Esophagus (tissue), 2 donors: ENCODE measurements around the gene DDIAS. TPM values are rescaled to one million over a fixed set of nuclear protein-coding genes. Genes with fewer than 3 reads are reported as not detected.
"Not testable (repeated sequence)": the region's sequence is repeated elsewhere in the genome, so short reads cannot be mapped to it uniquely, and the experiment has no call there.

Experiments used
- H3K27ac ChIP-seq, 2 donors: one replicate each; pipeline ENCODE4 v1.5.1; 2013; ENCODE audit warnings: low read depth in 2 of 2, mild to moderate bottlenecking in 2 of 2, inconsistent platforms in 1 of 2, low read length in 1 of 2, moderate library complexity in 1 of 2
- H3K27me3 ChIP-seq, 2 donors: one replicate each; pipeline ENCODE4 v1.6.1; 2013; ENCODE audit warnings: low read length in 2 of 2, control low read depth in 1 of 2, mild to moderate bottlenecking in 1 of 2; ENCODE audit not compliant: insufficient read depth in 2 of 2, control insufficient read depth in 1 of 2
- H3K36me3 ChIP-seq, 2 donors: one replicate each; pipeline ENCODE4 v1.6.1; 2013; ENCODE audit warnings: low read length in 1 of 2; ENCODE audit not compliant: control insufficient read depth in 2 of 2, insufficient read depth in 2 of 2
- H3K4me1 ChIP-seq, 2 donors: one replicate each; pipeline ENCODE4 v1.6.1; 2013; ENCODE audit warnings: low read length in 1 of 2; ENCODE audit not compliant: control insufficient read depth in 2 of 2, insufficient read depth in 2 of 2
- H3K4me3 ChIP-seq, 2 donors: one replicate each; pipeline ENCODE4 v1.5.1; 2013; ENCODE audit warnings: low read length in 2 of 2, mild to moderate bottlenecking in 2 of 2, low read depth in 1 of 2, moderate library complexity in 1 of 2
- H3K9me3 ChIP-seq, 2 donors: one replicate each; pipeline ENCODE4 v1.6.1; 2013; ENCODE audit warnings: mild to moderate bottlenecking in 2 of 2, low read depth in 1 of 2, low read length in 1 of 2, moderate library complexity in 1 of 2; ENCODE audit not compliant: control insufficient read depth in 2 of 2, insufficient read depth in 1 of 2
- WGBS, 2 donors: extraction: QIAGEN DNeasy Blood & Tissue Kit; methylation state at CpG; one replicate each; pipeline ENCODE4 v1.1.7; 2013; 5-methylcytosine and 5-hydroxymethylcytosine counted together
- polyA plus RNA-seq, 2 donors: library from polyadenylated mRNA; stranded (reverse); fragments of 200-250 nt; gene quantifications; one replicate each; pipeline ENCODE4 v1.2.3, GENCODE V29; 2013
- donor health status: healthy with polysubstance abuse.
- donor health status: Bipolar disorder and iron deficiency.

Gene DDIAS, protein sequence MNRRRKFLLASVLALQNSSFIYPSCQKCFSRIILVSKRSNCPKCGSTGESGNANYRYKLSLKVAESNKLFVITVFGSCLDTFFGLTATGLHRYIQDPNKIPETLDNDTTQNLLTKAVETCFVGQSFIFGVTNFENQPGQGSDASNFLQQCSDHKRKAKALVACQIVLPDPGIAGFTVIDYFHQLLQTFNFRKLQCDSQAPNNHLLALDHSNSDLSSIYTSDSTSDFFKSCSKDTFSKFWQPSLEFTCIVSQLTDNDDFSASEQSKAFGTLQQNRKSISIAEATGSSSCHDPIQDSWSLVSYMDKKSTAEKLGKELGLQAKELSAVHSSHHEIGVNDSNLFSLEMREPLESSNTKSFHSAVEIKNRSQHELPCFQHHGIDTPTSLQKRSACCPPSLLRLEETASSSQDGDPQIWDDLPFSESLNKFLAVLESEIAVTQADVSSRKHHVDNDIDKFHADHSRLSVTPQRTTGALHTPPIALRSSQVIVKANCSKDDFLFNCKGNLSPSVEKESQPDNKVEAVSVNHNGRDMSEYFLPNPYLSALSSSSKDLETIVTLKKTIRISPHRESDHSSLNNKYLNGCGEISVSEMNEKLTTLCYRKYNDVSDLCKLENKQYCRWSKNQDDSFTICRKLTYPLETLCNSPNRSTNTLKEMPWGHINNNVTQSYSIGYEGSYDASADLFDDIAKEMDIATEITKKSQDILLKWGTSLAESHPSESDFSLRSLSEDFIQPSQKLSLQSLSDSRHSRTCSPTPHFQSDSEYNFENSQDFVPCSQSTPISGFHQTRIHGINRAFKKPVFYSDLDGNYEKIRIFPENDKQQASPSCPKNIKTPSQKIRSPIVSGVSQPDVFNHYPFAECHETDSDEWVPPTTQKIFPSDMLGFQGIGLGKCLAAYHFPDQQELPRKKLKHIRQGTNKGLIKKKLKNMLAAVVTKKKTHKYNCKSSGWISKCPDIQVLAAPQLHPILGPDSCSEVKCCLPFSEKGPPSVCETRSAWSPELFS
- 1 to 10 TPM in 1 of 2 donors, under 1 TPM in 1; 0.92 to 2.5 TPM for polyA plus RNA-seq

GRCh38 chr11:82901165-82901921, at the start of gene DDIAS:
DDIAS (plus strand) TSS chr11:82901736; CDS start chr11:82914739, 13,003 bp downstream.
- H3K27ac ChIP-seq: peak within 1 kb of the TSS; percentile 96 to 99
- H3K4me3 ChIP-seq: peak within 1 kb of the TSS; percentile 82 to 90
- H3K36me3 ChIP-seq: no peaks in the 10 kb centered on the region
- WGBS, 2 donors: 0 to 1% methylated on average over 44 to 49 of the region's 49 CpGs
- peaks cover 0 to 2% of the 10 kb centered on the region in 2 donors for H3K4me1 ChIP-seq
- no peaks in the 10 kb centered on the region for H3K27me3 ChIP-seq
- H3K9me3 ChIP-seq: no peaks in the 10 kb centered on the region

- H3K4me3 ChIP-seq: no peak overlapping the region
- no peaks in the 10 kb centered on the region for H3K27me3 ChIP-seq
- H3K27ac ChIP-seq: no peak overlapping the region
- H3K36me3 ChIP-seq: no peaks in the 10 kb centered on the region
- H3K9me3 ChIP-seq: no peaks in the 10 kb centered on the region
- H3K4me1 ChIP-seq: no peaks in the 10 kb centered on the region
Measured at GRCh38 chr11:82854242-82854641, 47.3 kb upstream of the DDIAS start.

DNA sequence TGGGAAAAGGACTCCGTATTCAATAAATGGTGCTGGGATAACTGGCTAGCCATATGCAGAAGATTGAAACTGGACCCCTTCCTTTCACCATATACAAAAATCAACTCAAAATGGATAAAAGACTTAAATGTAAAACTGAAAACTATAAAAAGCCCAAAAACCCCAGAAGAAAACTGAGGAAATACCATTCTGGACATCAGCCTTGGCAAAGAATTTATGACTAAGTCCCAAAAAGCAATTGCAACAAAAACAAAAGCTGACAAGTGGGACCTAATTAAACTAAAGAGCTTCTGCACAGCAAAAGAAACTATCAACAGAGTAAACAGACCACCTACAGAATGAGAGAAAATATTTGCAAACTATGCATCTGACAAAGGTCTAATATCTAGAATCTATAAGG, 46.6 kb upstream of the DDIAS start:
- WGBS, 2 donors: 98 to 100% methylated on average over 1 of the region's 1 CpG
- not testable (repeated sequence) for H3K9me3 ChIP-seq, H3K27me3 ChIP-seq

DNA sequence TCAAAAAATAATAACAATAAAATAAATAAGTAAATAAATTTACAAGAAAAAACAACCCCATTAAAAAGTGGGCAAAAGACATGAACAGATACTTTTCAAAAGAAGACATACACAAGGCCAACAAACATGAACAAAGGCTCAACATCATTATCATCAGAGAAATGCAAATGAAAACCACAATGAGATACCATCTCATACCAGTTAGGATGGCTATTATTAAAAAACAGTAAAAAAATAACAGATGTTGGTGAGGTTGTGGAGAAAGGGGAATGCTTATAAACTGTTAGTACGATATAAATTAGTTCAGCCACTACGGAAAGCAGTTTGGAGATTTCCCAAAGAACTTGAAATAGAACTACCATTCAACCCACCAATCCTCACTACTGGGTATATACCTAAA, 45.9 kb upstream of the DDIAS start:
- Histone ChIP-seq H3K27me3 (no peaks in the 10 kb centered on the region), H3K4me3 (no peak overlapping the region), H3K27ac (no peak overlapping the region), H3K4me1 (no peaks in the 10 kb centered on the region), H3K36me3 (no peaks in the 10 kb centered on the region), H3K9me3 (no peaks in the 10 kb centered on the region)
- 96 to 98% methylated on average over 2 of the region's 2 CpGs for WGBS, 2 donors

More for the DNA sequence above, 46.6 kb upstream of the DDIAS start:
- H3K36me3 ChIP-seq, H3K27ac ChIP-seq, H3K4me3 ChIP-seq, H3K4me1 ChIP-seq: not testable (repeated sequence)

DNA sequence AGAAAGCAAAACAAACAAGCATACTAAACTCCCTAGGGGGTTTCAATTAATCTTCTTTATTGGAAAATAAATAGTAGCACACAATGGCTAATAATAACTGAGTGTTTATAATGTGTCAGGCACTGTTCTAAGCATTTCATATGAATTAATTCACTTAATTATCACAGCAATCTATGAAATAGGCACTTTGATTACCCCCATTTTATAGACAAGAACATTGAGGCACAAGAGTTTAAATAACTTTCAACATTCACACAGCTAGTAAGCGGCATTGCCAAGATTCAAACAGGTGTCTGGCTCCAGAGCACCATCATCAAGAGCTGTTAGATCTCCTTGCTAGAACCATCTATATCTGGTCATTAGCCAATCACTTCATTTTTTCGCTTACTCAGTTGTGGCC, 44.4 kb upstream of the DDIAS start:
- WGBS, 2 donors: 96 to 98% methylated on average over 2 of the region's 2 CpGs
- Histone ChIP-seq H3K27me3 (no peaks in the 10 kb centered on the region), H3K36me3 (no peaks in the 10 kb centered on the region), H3K9me3 (no peaks in the 10 kb centered on the region), H3K27ac (no peak overlapping the region), H3K4me1 (no peaks in the 10 kb centered on the region), H3K4me3 (no peak overlapping the region)

GRCh38 chr11:82858133-82858532, 43.4 kb upstream of the DDIAS start:
- H3K4me3 ChIP-seq: no peak overlapping the region
- H3K9me3 ChIP-seq: no peaks in the 10 kb centered on the region
- no peaks in the 10 kb centered on the region for H3K4me1 ChIP-seq
- no peaks in the 10 kb centered on the region for H3K36me3 ChIP-seq
- 83 to 89% methylated on average over 2 of the region's 2 CpGs for WGBS, 2 donors
- H3K27ac ChIP-seq: no peak overlapping the region
- no peaks in the 10 kb centered on the region for H3K27me3 ChIP-seq

DNA sequence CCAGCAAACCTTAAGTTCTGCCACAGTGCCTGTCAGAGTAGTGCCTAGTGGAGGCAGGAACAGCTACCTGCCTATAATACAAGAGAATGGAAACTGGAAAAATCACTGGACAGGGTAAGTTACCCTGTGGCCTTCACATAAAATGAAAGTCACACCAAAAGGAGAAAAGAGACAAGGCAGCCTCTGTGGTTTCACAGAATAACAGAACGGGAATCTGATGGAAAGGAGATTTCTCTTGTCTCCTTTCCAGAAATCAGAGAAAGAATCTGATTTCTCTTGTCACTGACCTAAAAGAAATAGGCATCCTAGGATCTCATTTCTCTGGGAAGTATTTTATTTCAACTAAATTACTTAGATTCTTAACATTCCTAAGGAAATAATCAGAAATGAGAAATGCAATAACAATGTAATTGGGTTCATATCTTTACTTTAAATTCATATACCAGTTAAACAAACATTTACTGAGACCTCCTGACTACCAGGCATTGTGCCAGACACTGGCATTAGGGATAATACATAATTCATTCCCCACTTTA, 42.9 kb upstream of the DDIAS start:
- no peak overlapping the region for H3K4me3 ChIP-seq
- no peaks in the 10 kb centered on the region for H3K36me3 ChIP-seq
- no peaks in the 10 kb centered on the region for H3K27me3 ChIP-seq
- H3K4me1 ChIP-seq: no peaks in the 10 kb centered on the region
- no peaks in the 10 kb centered on the region for H3K9me3 ChIP-seq
- H3K27ac ChIP-seq: no peak overlapping the region
- 60 to 67% methylated on average over 1 of the region's 1 CpG for WGBS, 2 donors

DNA sequence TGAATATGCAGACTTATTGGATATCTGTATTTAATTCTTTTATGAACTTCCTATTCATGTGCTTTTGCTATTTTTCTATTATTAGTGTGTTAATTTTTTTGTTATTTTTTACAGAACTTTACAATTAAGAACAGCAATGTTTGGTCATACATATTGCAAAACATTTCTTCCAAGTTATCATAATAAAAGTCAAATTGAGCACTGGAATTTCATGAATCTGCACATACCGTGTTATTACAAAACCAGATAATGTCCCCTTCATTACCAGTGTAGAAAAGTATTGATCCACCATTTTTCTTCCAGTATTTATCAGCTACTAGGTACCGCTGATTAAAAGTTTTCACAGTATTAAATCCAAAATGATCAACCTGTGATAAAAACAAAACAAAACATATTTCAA, 41.8 kb upstream of the DDIAS start:
- no peaks in the 10 kb centered on the region for H3K4me1 ChIP-seq
- no peak overlapping the region for H3K27ac ChIP-seq
- 88 to 94% methylated on average over 2 of the region's 2 CpGs for WGBS, 2 donors
- no peak overlapping the region for H3K4me3 ChIP-seq
- H3K27me3 ChIP-seq: no peaks in the 10 kb centered on the region
- no peaks in the 10 kb centered on the region for H3K9me3 ChIP-seq
- no peaks in the 10 kb centered on the region for H3K36me3 ChIP-seq

- Histone ChIP-seq H3K9me3 (no peaks in the 10 kb centered on the region), H3K4me3 (no peak overlapping the region), H3K27me3 (no peaks in the 10 kb centered on the region), H3K27ac (no peak overlapping the region), H3K36me3 (no peaks in the 10 kb centered on the region), H3K4me1 (no peaks in the 10 kb centered on the region)
- WGBS, 2 donors: 64 to 85% methylated on average over 2 of the region's 2 CpGs
Measured at GRCh38 chr11:82862379-82862778, 39.2 kb upstream of the DDIAS start.
